Skeletal muscle tissue (tissue), 4 donors: ENCODE measurements around the gene KCNA10. TPM values are rescaled to one million over a fixed set of nuclear protein-coding genes. Genes with fewer than 3 reads are reported as not detected.

ENCODE experiments used
- H3K27ac ChIP-seq: one replicate; pipeline ENCODE4 v1.7.0; 2013; ENCODE audit warnings: mild to moderate bottlenecking, low read depth, low read length, inconsistent platforms
- H3K27me3 ChIP-seq, 3 donors: one replicate each; pipeline ENCODE4 v1.7.0; 2013; ENCODE audit warnings: low read length in 3 of 3; ENCODE audit not compliant: control insufficient read depth in 3 of 3, insufficient read depth in 3 of 3
- H3K36me3 ChIP-seq, 3 donors: one replicate each; pipeline ENCODE4 v1.7.0; 2013; ENCODE audit warnings: low read length in 3 of 3; ENCODE audit not compliant: control insufficient read depth in 3 of 3, insufficient read depth in 3 of 3
- H3K4me1 ChIP-seq, 3 donors: one replicate each; pipeline ENCODE4 v1.7.0; 2013; ENCODE audit warnings: low read length in 3 of 3, mild to moderate bottlenecking in 3 of 3; ENCODE audit not compliant: control insufficient read depth in 3 of 3, insufficient read depth in 3 of 3
- H3K4me3 ChIP-seq, 3 donors: one replicate each; pipeline ENCODE4 v1.7.0; 2013; ENCODE audit warnings: low read length in 3 of 3
- H3K9ac ChIP-seq, 3 donors: one replicate each; pipeline ENCODE4 v1.7.0; 2013; ENCODE audit warnings: low read length in 3 of 3, mild to moderate bottlenecking in 3 of 3, moderate library complexity in 2 of 3, low read depth in 1 of 3
- H3K9me3 ChIP-seq, 3 donors: one replicate each; pipeline ENCODE4 v1.7.0; 2013; ENCODE audit warnings: low read length in 3 of 3; ENCODE audit not compliant: control insufficient read depth in 3 of 3
- total RNA-seq: library from RNA; depleted of rRNA; stranded (reverse); fragments of >200 nt; gene quantifications from one replicate; pipeline ENCODE4 v1.2.3, GENCODE V29; 2014
- donor health status: Osteomylitis.

KCNA10 gene
- total RNA-seq, 1 donor from 2014 or later: 0.52 TPM

DNA sequence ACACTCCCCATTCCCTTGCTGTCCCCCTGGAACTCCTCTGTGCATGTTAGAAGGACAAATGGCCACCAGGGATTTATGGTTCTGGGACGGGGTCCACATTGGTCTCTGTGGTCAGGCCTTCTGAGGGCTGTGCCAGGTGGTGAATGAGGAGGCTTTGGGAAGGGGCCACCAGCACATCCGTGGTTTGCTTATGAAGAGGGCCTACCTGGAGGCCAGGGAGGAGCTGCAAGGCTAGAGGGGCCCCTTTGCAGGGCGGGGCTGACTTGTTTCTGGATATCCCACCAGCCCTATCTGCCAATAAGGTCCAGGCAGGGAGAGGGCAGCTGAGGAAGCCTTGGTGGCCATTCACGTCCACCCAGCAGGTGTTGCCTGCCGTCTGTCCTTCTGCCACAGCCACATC lies 24.9 kb downstream of the KCNA10 start:
- H3K4me3 ChIP-seq: no peak overlapping the region
- no peaks in the 10 kb centered on the region for H3K4me1 ChIP-seq
- no peaks in the 10 kb centered on the region for H3K36me3 ChIP-seq
- no peak overlapping the region for H3K27ac ChIP-seq
- H3K9me3 ChIP-seq: no peaks in the 10 kb centered on the region
- no peak overlapping the region for H3K9ac ChIP-seq
- H3K27me3 ChIP-seq: no peaks in the 10 kb centered on the region

DNA sequence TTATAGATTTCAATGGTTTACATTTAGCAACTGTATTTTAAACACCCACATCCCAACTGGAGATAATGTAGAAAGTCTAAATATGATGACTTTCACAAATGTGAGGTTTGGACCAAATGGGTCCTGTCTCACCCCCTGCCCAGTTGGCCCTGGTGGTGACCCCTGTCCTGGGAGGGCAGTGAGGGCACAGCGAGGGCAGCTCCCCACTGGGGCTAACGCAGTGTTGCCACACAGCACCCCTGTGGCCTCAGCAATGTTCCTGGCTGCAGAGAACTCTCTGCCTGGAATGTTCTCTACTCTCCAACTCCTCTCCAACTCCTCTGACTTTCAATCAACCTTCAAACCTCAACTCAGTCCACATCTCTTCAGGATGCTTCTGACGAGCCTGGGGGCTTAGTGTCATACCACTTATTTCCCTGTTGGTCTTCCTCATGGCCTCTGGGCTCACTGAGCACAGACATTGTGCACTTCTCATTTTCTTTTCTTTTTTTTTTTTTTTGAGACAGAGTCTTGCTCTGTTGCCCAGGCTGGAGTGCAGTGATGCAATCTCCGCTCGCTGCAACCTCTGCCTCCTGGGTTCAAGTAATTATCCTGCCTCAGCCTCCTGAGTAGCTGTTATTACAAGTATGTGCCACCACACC lies 25.8 kb downstream of the KCNA10 start:
- no peak overlapping the region for H3K4me3 ChIP-seq
- H3K4me1 ChIP-seq: no peaks in the 10 kb centered on the region
- no peaks in the 10 kb centered on the region for H3K9me3 ChIP-seq
- no peaks in the 10 kb centered on the region for H3K27me3 ChIP-seq
- no peaks in the 10 kb centered on the region for H3K36me3 ChIP-seq
- no peak overlapping the region for H3K9ac ChIP-seq
- H3K27ac ChIP-seq: no peak overlapping the region

GRCh38 chr1:110492573-110492972 lies 26.4 kb downstream of the KCNA10 start:
- Histone ChIP-seq H3K27ac (no peak overlapping the region), H3K27me3 (no peaks in the 10 kb centered on the region), H3K9ac (no peak overlapping the region), H3K4me1 (no peaks in the 10 kb centered on the region), H3K9me3 (no peaks in the 10 kb centered on the region), H3K36me3 (no peaks in the 10 kb centered on the region), H3K4me3 (no peak overlapping the region)

DNA sequence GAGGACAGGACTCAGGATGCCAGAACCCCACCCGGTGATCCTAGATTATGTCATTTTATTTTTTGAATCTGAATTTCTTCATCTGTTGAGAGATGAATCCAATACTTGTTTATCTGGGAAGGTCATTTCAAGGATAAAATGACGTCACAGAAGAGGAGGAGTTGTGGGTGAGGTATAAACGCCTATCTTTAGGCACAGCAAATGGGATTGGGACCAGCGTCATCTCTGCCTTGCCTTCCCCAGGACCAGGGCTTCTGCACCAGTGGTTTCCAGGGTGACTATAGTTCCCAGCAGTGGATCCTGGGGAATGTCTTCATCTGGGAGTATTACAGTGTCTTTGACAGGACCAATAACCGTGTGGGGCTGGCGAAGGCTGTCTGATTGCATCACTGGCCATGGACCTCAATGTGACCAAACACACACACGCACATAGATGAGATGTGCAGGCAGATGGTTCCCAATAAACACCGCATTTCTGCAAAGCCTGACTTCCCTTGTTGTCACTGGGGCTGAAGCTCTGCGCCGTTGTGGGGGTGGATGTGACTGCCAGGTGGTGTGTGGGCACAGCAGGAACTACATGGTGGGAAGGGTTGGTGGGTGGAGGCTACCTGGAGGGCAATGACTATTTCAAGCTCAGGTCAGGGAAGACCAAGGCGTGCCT lies 28.1 kb downstream of the KCNA10 start:
- Histone ChIP-seq H3K9ac (no peak overlapping the region), H3K4me1 (no peaks in the 10 kb centered on the region), H3K4me3 (no peak overlapping the region), H3K36me3 (no peaks in the 10 kb centered on the region), H3K27ac (no peak overlapping the region), H3K27me3 (no peaks in the 10 kb centered on the region), H3K9me3 (no peaks in the 10 kb centered on the region)

DNA sequence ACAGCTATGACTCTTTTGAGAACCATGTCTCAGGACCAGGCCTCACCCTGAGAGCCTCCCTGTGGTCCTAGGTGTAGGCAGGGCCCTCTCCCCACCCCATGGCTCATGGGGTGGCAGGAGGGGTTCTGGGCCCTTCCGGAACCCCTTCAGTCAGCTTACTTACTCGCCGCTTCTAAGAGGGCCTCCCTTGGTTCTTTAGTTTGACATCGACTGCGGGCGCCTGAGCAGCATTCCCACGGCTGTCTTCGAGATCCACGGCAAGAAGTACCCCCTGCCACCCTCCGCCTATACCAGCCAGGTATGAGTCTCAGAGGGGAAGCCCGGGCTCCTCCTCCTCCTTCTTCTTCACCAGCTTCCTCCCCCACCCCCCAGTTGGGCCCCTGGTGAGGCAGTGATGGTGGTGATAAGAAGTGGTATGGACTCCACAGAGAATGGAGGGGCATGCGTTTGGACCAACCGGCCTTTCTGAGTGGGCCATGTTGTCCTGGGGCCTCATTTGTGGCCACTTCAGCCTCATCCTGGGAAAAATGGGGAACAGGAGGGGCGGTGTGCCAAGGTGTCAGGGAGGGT lies 28.9 kb downstream of the KCNA10 start:
- Histone ChIP-seq H3K4me1 (no peaks in the 10 kb centered on the region), H3K9me3 (no peaks in the 10 kb centered on the region), H3K4me3 (no peak overlapping the region), H3K9ac (no peak overlapping the region), H3K36me3 (no peaks in the 10 kb centered on the region), H3K27me3 (no peaks in the 10 kb centered on the region), H3K27ac (no peak overlapping the region)

- no peak overlapping the region for H3K27ac ChIP-seq
- H3K27me3 ChIP-seq: no peaks in the 10 kb centered on the region
- H3K4me3 ChIP-seq: no peak overlapping the region
- no peaks in the 10 kb centered on the region for H3K4me1 ChIP-seq
- no peaks in the 10 kb centered on the region for H3K9me3 ChIP-seq
- H3K9ac ChIP-seq: no peak overlapping the region
- no peaks in the 10 kb centered on the region for H3K36me3 ChIP-seq
Measured at GRCh38 chr1:110489406-110489805, 29.6 kb downstream of the KCNA10 start.

- no peaks in the 10 kb centered on the region for H3K9me3 ChIP-seq
- H3K27ac ChIP-seq: no peak overlapping the region
- H3K36me3 ChIP-seq: no peaks in the 10 kb centered on the region
- no peak overlapping the region for H3K4me3 ChIP-seq
- H3K27me3 ChIP-seq: peaks cover 0 to under 1% (median 0%) of the 10 kb centered on the region in 3 donors
- no peak overlapping the region for H3K9ac ChIP-seq
- H3K4me1 ChIP-seq: no peaks in the 10 kb centered on the region
Measured at GRCh38 chr1:110488867-110489266, 30.1 kb downstream of the KCNA10 start.

DNA sequence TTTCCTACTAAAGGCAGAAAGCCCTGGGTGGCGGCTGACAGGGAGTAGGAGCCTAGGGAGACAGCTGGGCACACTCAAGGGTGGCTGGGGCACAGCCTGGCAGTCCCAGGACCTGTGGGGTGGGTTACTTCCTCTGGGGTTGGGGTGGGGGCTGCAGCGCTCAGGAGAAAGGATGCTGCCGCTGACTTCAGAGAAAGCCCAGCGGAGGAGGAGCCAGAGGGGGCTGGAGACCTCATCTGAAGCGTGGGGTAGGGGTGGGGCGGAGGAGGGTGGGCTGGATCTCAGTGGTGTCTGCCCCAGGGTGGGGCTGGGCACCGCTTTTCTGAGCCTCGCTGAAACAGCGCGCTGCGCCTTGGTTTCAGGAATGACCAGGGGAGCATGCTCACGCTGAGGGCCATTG lies 30.8 kb downstream of the KCNA10 start:
- Histone ChIP-seq H3K9me3 (no peaks in the 10 kb centered on the region), H3K36me3 (no peaks in the 10 kb centered on the region), H3K9ac (no peak overlapping the region), H3K4me3 (no peak overlapping the region), H3K4me1 (no peaks in the 10 kb centered on the region), H3K27ac (no peak overlapping the region), H3K27me3 (peaks cover 0 to 8% (median 3%) of the 10 kb centered on the region in 3 donors)

DNA sequence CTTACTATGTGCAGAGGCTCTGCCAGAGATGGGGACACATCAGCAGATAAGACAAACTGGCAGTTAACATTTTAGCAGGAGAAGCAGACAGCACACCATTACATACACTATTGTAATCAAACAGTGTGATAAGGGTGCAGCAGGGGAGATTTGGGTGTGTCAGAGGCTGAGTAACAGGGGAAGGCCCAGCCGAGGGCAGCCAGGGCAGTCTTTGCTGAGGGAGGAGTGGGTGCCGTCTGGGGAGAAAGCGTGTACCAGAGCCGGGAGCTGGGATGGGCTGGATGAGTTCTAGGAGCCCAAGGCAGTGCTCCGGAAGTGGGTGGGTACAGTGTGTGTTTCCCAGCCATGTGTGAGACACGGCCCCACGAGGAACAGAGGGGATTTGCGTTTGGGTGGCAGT lies 31.2 kb downstream of the KCNA10 start:
- no peak overlapping the region for H3K27ac ChIP-seq

DNA sequence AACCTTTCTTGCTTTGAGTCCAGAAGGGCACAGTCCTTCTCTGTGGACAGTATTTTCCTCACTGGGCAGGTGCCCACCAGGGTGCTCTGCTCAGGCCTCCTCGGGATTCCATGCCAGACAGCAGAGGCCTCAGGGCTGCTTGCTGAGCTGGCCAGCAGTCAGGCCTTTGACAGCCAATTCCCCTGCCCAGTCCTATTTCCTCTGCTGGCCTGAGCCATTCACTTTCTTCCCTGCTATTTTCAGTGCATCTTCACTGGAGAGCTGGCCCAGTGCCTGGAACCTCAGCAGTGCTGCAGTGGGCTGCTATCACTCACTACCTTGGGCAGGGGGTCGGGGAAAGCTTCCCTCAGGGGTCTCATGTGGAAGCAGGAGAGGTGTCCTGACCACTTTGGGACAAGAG lies 33.2 kb downstream of the KCNA10 start:
- Histone ChIP-seq H3K9ac (no peak overlapping the region), H3K4me3 (no peak overlapping the region), H3K4me1 (no peaks in the 10 kb centered on the region), H3K36me3 (no peaks in the 10 kb centered on the region), H3K27ac (no peak overlapping the region), H3K9me3 (no peaks in the 10 kb centered on the region), H3K27me3 (peaks cover 0 to 14% (median 6%) of the 10 kb centered on the region in 3 donors)

More for the DNA sequence above, 31.2 kb downstream of the KCNA10 start:
- Histone ChIP-seq H3K9ac (no peak overlapping the region), H3K4me1 (no peaks in the 10 kb centered on the region), H3K9me3 (no peaks in the 10 kb centered on the region), H3K36me3 (no peaks in the 10 kb centered on the region), H3K27me3 (peaks cover 0 to 12% (median 4%) of the 10 kb centered on the region in 3 donors), H3K4me3 (no peak overlapping the region)
